IMR-90 (cell line): ENCODE data around the gene ACTN1. TPM values are rescaled to one million over a fixed set of nuclear protein-coding genes. Genes with fewer than 3 reads are reported as not detected.

ENCODE experiments used
- ATAC-seq: fragments of 200-7000 bp; cut with Tn5 transposase; 2 replicates; pipeline ENCODE4 v1.9.1; 2020; ENCODE audit warnings: low read depth, mild to moderate bottlenecking, moderate library complexity
- BruUV-seq: library from RNA; stranded (reverse); fragments of 400-500 nt; replicated peaks from 2 replicates; lab custom pipeline; 2021; lab: Mats Ljungman, UMichigan
- CTCF ChIA-PET: fragments of 300-600 bp; formaldehyde crosslinking; extraction: SDS; loops from one replicate; lab custom pipeline; 2021; ENCODE audit warnings: antibody characterized with exemption; lab: Yijun Ruan, JAX
- POLR2A ChIA-PET: fragments of 300-600 bp; sonication (Branson Sonifier 250); formaldehyde crosslinking; loops from one replicate; lab custom pipeline; 2022; ENCODE audit warnings: antibody characterized with exemption; ENCODE audit not compliant: unreplicated experiment; lab: Charles Lee
- DNase-seq: peaks from one replicate; pipeline ENCODE4 v3.0.0; 2013
- H2AFZ ChIP-seq: replicated peaks from 2 replicates; pipeline ENCODE3; 2013; ENCODE audit warnings: low read length, mild to moderate bottlenecking; ENCODE audit not compliant: poor library complexity
- H2AK5ac ChIP-seq: 2 replicates; pipeline ENCODE4 v1.6.1; 2013; ENCODE audit warnings: low read depth, low read length, inconsistent platforms
- H2AK9ac ChIP-seq: replicated peaks from 2 replicates; pipeline ENCODE3; 2013; ENCODE audit warnings: mild to moderate bottlenecking, low read depth, low read length, moderate library complexity; ENCODE audit not compliant: poor library complexity
- H2BK120ac ChIP-seq: 2 replicates; pipeline ENCODE4 v1.6.1; 2013; ENCODE audit warnings: low read depth, low read length, inconsistent platforms
- H2BK15ac ChIP-seq: 3 replicates; pipeline ENCODE4 v1.6.1; 2013; ENCODE audit warnings: low read depth, low read length, inconsistent platforms
- H2BK20ac ChIP-seq: 2 replicates; pipeline ENCODE4 v1.6.1; 2013; ENCODE audit warnings: low read depth, mild to moderate bottlenecking, inconsistent platforms, low read length, moderate library complexity
- H2BK5ac ChIP-seq: 2 replicates; pipeline ENCODE4 v1.6.1; 2013; ENCODE audit warnings: mild to moderate bottlenecking, low read depth, low read length, inconsistent platforms; ENCODE audit not compliant: poor library complexity, severe bottlenecking
- H3K14ac ChIP-seq: replicated peaks from 2 replicates; pipeline ENCODE4 v1.6.1; 2013; ENCODE audit warnings: low read depth, low read length, inconsistent platforms
- H3K18ac ChIP-seq: 2 replicates; pipeline ENCODE4 v1.6.1; 2013; ENCODE audit warnings: low read depth, low read length, control low read depth
- H3K23ac ChIP-seq: 2 replicates; pipeline ENCODE4 v1.6.1; 2013; ENCODE audit warnings: low read depth, low read length, inconsistent platforms
- H3K27ac ChIP-seq: 2 replicates; pipeline ENCODE4 v1.5.1; 2013; ENCODE audit warnings: mild to moderate bottlenecking, control low read depth, low read length; ENCODE audit not compliant: insufficient read depth
- H3K27me3 ChIP-seq: 2 replicates; pipeline ENCODE4 v1.6.1; 2013; ENCODE audit warnings: low read length; ENCODE audit not compliant: control insufficient read depth, insufficient read depth
- H3K36me3 ChIP-seq: 2 replicates; pipeline ENCODE4 v1.6.1; 2013; ENCODE audit warnings: low read length, mixed read lengths; ENCODE audit not compliant: control insufficient read depth, insufficient read depth
- H3K4ac ChIP-seq: 2 replicates; pipeline ENCODE4 v1.6.1; 2013; ENCODE audit warnings: low read depth, low read length, inconsistent platforms
- H3K4me1 ChIP-seq: 2 replicates; pipeline ENCODE4 v1.6.1; 2013; ENCODE audit warnings: low read length, mixed read lengths; ENCODE audit not compliant: control insufficient read depth, insufficient read depth
- H3K4me2 ChIP-seq: 2 replicates; pipeline ENCODE4 v1.6.1; 2013; ENCODE audit warnings: low read depth, mild to moderate bottlenecking, control low read depth, low read length, moderate library complexity
- H3K4me3 ChIP-seq: 2 replicates; pipeline ENCODE4 v1.5.1; 2013; ENCODE audit warnings: low read depth, mild to moderate bottlenecking, control low read depth, low read length, moderate library complexity; ENCODE audit not compliant: insufficient read depth
- H3K56ac ChIP-seq: 2 replicates; pipeline ENCODE4 v1.6.1; 2013; ENCODE audit warnings: low read length, inconsistent platforms; ENCODE audit not compliant: insufficient read depth; ENCODE audit errors: extremely low read depth
- H3K79me1 ChIP-seq, 2 experiments: 2 replicates each; pipeline ENCODE4 v1.6.1; 2013; ENCODE audit warnings: low read length in 2 of 2, inconsistent platforms in 1 of 2, low read depth in 1 of 2
- H3K9ac ChIP-seq: 2 replicates; pipeline ENCODE4 v1.6.1; 2013; ENCODE audit warnings: low read depth, low read length, control low read depth
- H3K9me1 ChIP-seq: 2 replicates; pipeline ENCODE4 v1.6.1; 2013; ENCODE audit warnings: low read length, inconsistent platforms; ENCODE audit not compliant: insufficient read depth
- H3K9me3 ChIP-seq: 2 replicates; pipeline ENCODE4 v1.6.1; 2013; ENCODE audit warnings: low read length; ENCODE audit not compliant: control insufficient read depth, insufficient read depth
- H4K20me1 ChIP-seq: 2 replicates; pipeline ENCODE4 v1.6.1; 2013; ENCODE audit warnings: low read length, inconsistent platforms; ENCODE audit not compliant: insufficient read depth
- H4K5ac ChIP-seq: 2 replicates; pipeline ENCODE4 v1.6.1; 2013; ENCODE audit warnings: mild to moderate bottlenecking, low read depth, low read length, control low read depth
- H4K8ac ChIP-seq, 2 experiments: 2 replicates each; pipeline ENCODE4 v1.6.1; 2013; ENCODE audit warnings: low read depth in 2 of 2, low read length in 2 of 2, control low read depth in 1 of 2, inconsistent platforms in 1 of 2
- H4K91ac ChIP-seq: 2 replicates; pipeline ENCODE4 v1.6.1; 2013; ENCODE audit warnings: low read depth, low read length, inconsistent platforms; ENCODE audit not compliant: insufficient read depth
- CEBPB ChIP-seq: IDR thresholded peaks from 2 replicates; pipeline ENCODE4 v1.6.1; 2012; ENCODE audit warnings: low read depth, low read length, improper control_type of control experiment
- CHD1 ChIP-seq: IDR thresholded peaks from 2 replicates; pipeline ENCODE4 v1.6.1; 2012; ENCODE audit warnings: low read depth, low read length, improper control_type of control experiment
- MAZ ChIP-seq: IDR thresholded peaks from 2 replicates; pipeline ENCODE4 v1.6.1; 2012; ENCODE audit warnings: low read depth, mild to moderate bottlenecking, low read length, improper control_type of control experiment, moderate library complexity, borderline replicate concordance
- NFE2L2 ChIP-seq: fragments of 150-350 bp; IDR thresholded peaks from 2 replicates; pipeline ENCODE4 v1.6.1; 2016; ENCODE audit warnings: low read depth, mild to moderate bottlenecking, low read length
- RAD21 ChIP-seq: IDR thresholded peaks from 2 replicates; pipeline ENCODE4 v1.6.1; 2012; ENCODE audit warnings: low read length, improper control_type of control experiment
- RCOR1 ChIP-seq: IDR thresholded peaks from 2 replicates; pipeline ENCODE4 v1.6.1; 2012; ENCODE audit warnings: mild to moderate bottlenecking, low read length, improper control_type of control experiment; ENCODE audit not compliant: insufficient replicate concordance
- SMC3 ChIP-seq: fragments of 150-350 bp; IDR thresholded peaks from 2 replicates; pipeline ENCODE4 v1.6.1; 2016; ENCODE audit warnings: low read depth, mild to moderate bottlenecking, antibody characterized with exemption, low read length, moderate library complexity
- WGBS, 2 experiments: methylation state at CpG; one replicate each; pipeline versions ENCODE4 v1.1.5 to v1.1.7; 2013; ENCODE audit warnings: missing lambda C conversion rate in 2 of 2; ENCODE audit not compliant: insufficient read length in 1 of 2; ENCODE audit errors: extremely low coverage in 2 of 2; 5-methylcytosine and 5-hydroxymethylcytosine counted together
- dilution Hi-C: fragments of 300-500 bp; cut with HindIII; formaldehyde crosslinking; loops from one replicate; pipeline ENCODE4 v1.14.3; 2018; ENCODE audit warnings: low sequenced_read_pairs; ENCODE audit not compliant: unreplicated experiment
- in situ Hi-C: fragments of 300-500 bp; cut with MboI; formaldehyde crosslinking; loops from 3 replicates; pipeline ENCODE4 v1.14.3; 2019; ENCODE audit warnings: low sequenced_read_pairs, inconsistent platforms, mixed read lengths
- intact Hi-C: fragments of 100-400 bp; cut with micrococcal nuclease; formaldehyde crosslinking; loops from 2 replicates; pipeline ENCODE4 v1.10.0; 2022
- polyA plus RNA-seq, 3 experiments: library from polyadenylated mRNA; depleted of rRNA; stranded (reverse); fragments of >200 nt; gene quantifications; 2 replicates each; pipeline ENCODE4 v1.2.3, GENCODE V29; 2012; ENCODE audit warnings: low replicate concordance in 1 of 3
- total RNA-seq: library from RNA; depleted of rRNA; stranded (reverse); fragments of >200 nt; gene quantifications from 2 replicates; pipeline ENCODE4 v1.2.3, GENCODE V29; 2012
- TF ChIP-seq, protein P1 (sequence below): fragments of 150-350 bp; IDR thresholded peaks from 2 replicates; pipeline ENCODE4 v1.6.1; 2016; ENCODE audit warnings: low read depth, mild to moderate bottlenecking, low read length, moderate library complexity, borderline replicate concordance
- TF ChIP-seq, protein P2 (sequence below): fragments of 150-350 bp; IDR thresholded peaks from 2 replicates; pipeline ENCODE4 v1.6.1; 2017; ENCODE audit warnings: mild to moderate bottlenecking, antibody characterized with exemption, low read length, low read depth
- TF ChIP-seq, protein P3 (sequence below): conservative IDR thresholded peaks from 2 replicates; pipeline ENCODE4 v1.5.1; 2012; ENCODE audit warnings: mild to moderate bottlenecking, low read depth, low read length, improper control_type of control experiment

Gene ACTN1
- total and polyA plus RNA-seq, 2 of the 4 experiments (the other 2 are of a cell fraction): 684 to 766 TPM

DNA sequence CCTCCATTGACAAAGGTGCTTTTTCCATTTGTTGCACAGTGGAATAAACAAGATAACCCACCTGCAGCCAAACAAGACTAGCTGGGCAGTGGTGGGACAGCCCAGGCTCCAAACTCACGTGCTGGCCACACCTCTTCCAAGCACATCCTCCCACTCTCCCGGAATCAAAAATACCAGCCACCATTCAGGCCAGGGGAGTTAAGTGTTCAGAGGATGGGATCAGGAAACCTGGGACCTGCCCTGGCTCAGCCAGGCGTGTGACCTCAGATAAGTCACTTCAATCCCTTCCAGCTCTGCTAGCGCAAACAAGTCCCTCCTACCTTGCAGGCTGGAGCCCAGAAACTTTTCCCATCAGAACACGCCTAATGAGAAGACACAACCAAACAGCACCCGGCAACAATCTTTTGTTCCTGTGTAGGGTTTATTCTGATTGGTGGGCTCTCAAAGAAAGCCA is 43.3 kb downstream of the ACTN1 start:
- no peak overlapping the region for H2BK15ac ChIP-seq
- CTCF ChIA-PET: no interaction called here
- ATAC-seq (no peak), DNase-seq (no peak)
- POLR2A ChIA-PET: no interaction called here
- in situ Hi-C loops: no loop called here
- H3K4me3 ChIP-seq: no peak overlapping the region
- H2BK20ac ChIP-seq: no peak overlapping the region
- no peak overlapping the region for H4K5ac ChIP-seq
- no peaks in the 10 kb centered on the region for H3K27me3 ChIP-seq
- H2AK9ac ChIP-seq: no peak overlapping the region
- no peak for TF ChIP-seq RAD21
- TF ChIP-seq NFE2L2: no peak
- TF ChIP-seq RCOR1: no peak
- TF ChIP-seq, protein P1, sequence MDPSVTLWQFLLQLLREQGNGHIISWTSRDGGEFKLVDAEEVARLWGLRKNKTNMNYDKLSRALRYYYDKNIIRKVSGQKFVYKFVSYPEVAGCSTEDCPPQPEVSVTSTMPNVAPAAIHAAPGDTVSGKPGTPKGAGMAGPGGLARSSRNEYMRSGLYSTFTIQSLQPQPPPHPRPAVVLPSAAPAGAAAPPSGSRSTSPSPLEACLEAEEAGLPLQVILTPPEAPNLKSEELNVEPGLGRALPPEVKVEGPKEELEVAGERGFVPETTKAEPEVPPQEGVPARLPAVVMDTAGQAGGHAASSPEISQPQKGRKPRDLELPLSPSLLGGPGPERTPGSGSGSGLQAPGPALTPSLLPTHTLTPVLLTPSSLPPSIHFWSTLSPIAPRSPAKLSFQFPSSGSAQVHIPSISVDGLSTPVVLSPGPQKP: no peak
- TF ChIP-seq, protein P2, sequence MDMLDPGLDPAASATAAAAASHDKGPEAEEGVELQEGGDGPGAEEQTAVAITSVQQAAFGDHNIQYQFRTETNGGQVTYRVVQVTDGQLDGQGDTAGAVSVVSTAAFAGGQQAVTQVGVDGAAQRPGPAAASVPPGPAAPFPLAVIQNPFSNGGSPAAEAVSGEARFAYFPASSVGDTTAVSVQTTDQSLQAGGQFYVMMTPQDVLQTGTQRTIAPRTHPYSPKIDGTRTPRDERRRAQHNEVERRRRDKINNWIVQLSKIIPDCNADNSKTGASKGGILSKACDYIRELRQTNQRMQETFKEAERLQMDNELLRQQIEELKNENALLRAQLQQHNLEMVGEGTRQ: no peak
- no peak for TF ChIP-seq CEBPB
- no peak for TF ChIP-seq MAZ
- no peak for TF ChIP-seq CHD1
- TF ChIP-seq, protein P3, sequence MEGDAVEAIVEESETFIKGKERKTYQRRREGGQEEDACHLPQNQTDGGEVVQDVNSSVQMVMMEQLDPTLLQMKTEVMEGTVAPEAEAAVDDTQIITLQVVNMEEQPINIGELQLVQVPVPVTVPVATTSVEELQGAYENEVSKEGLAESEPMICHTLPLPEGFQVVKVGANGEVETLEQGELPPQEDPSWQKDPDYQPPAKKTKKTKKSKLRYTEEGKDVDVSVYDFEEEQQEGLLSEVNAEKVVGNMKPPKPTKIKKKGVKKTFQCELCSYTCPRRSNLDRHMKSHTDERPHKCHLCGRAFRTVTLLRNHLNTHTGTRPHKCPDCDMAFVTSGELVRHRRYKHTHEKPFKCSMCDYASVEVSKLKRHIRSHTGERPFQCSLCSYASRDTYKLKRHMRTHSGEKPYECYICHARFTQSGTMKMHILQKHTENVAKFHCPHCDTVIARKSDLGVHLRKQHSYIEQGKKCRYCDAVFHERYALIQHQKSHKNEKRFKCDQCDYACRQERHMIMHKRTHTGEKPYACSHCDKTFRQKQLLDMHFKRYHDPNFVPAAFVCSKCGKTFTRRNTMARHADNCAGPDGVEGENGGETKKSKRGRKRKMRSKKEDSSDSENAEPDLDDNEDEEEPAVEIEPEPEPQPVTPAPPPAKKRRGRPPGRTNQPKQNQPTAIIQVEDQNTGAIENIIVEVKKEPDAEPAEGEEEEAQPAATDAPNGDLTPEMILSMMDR: no peak
- no peak for TF ChIP-seq SMC3
- peaks cover 63% of the 10 kb centered on the region for H3K9me1 ChIP-seq
- H3K4me2 ChIP-seq: no peak overlapping the region
- H3K4ac ChIP-seq: no peak overlapping the region
- H3K36me3 ChIP-seq: peaks cover 38% of the 10 kb centered on the region
- H2AFZ ChIP-seq: no peak overlapping the region
- peak overlapping the region; percentile 12; the same call in 1 of the 2 replicates for H3K27ac ChIP-seq
- peak overlapping the region; percentile 1 for H2BK5ac ChIP-seq
- H3K23ac ChIP-seq: 0 out of 2 replicates have a peak overlapping the region, but pooled peaks have one; percentile 44
- H2AK5ac ChIP-seq: no peak overlapping the region
- no peak overlapping the region for H4K91ac ChIP-seq
- intact Hi-C loops: no loop called here
- peaks cover 100% of the 10 kb centered on the region for H4K20me1 ChIP-seq
- H3K4me1 ChIP-seq: peaks cover 62% of the 10 kb centered on the region
- BruUV-seq: no TSS peak
- dilution Hi-C loops: no loop called here
- no CpG with 5 or more reads among the region's 6 CpGs for WGBS, 2 experiments
- H3K14ac ChIP-seq: no peak overlapping the region; the same call in 1 of the 2 replicates
- peaks cover 0 to 75% of the 10 kb centered on the region in 2 experiments; a peak in 2 of 4 replicates for H3K79me1 ChIP-seq
- no peak overlapping the region for H2BK120ac ChIP-seq
- H3K9me3 ChIP-seq: no peaks in the 10 kb centered on the region
- H3K56ac ChIP-seq: no peak overlapping the region
- H4K8ac ChIP-seq: no peak overlapping the region
- 0 out of 2 replicates have a peak overlapping the region, but pooled peaks have one; percentile 26 for H3K9ac ChIP-seq
- H3K18ac ChIP-seq: no peak overlapping the region
